ELF-1 (cell line): Measurements from ENCODE around the gene SMURF2.
A peak's percentile ranks its signal among the peaks of the same experiment; 100 is the strongest.
"Not testable (repeated sequence)": the region's sequence is repeated elsewhere in the genome, so short reads cannot be mapped to it uniquely, and the experiment has no call there.

Source experiments
- DNase-seq: peaks from one replicate; pipeline ENCODE4 v3.0.0-alpha.2; 2016; ENCODE audit warnings: low read depth, low spot score

SMURF2 gene

DNA sequence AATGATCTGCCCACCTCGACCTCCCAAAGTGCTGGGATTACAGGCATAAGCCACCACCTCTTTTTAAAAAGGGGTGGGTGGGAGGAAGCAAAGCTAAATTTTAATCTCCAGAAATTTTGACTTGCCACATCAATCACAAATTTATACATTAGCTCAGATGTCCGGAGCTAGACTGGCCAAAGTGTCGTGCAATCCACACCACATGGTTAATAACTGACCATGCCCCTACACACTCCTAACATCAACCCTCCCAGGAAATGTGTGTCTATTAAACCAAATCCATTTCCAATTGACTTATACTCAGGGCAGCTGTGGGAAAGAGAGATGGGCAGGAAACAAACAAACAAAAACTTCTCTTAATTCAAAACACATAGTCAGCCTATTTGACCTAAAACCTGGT, 29.9 kb downstream of the SMURF2 start:
- DNase-seq: no peak

DNA sequence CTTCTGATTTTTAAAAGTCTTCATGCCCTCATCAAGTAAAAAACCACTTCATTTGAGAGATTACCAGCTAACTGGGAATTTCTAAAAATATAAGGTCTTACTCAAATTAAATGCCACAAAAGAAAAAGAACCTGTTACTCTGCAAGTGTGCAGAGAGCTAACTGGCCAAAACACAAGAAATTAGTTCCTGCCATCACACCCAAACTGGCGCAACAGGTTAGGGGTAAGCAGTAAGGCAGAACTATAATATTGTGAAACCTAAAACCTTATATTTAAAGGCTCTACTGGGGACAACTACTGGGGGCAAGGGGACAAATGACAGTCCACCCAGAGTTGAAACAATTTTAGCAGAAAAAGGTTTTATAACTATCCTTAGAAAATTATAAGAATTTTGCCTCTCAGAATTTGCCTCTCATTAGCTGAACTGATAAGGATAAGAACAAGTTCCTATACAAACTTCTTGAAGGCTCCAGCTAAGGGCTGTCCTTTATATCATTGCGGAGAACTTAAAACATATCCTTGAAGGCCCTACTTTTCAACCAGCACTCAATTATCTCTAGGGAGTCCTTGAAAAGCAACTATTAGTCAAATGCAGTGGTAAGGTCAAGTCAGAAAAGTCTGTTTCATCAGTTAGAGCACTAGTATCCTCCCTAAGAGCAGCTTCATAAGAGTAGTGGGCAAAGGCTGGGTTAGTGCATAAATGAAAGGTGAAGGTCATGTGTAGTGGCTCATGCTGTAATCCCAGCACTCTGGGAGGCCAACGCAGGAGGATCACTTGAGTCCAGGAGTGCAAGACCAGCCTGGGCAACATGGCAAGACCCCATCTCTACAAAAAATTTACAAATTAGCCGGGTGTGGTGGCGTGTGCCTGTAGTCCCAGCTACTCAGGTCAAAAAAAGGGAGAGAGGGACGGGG, 31.5 kb downstream of the SMURF2 start:
- DNase-seq: no peak

DNA sequence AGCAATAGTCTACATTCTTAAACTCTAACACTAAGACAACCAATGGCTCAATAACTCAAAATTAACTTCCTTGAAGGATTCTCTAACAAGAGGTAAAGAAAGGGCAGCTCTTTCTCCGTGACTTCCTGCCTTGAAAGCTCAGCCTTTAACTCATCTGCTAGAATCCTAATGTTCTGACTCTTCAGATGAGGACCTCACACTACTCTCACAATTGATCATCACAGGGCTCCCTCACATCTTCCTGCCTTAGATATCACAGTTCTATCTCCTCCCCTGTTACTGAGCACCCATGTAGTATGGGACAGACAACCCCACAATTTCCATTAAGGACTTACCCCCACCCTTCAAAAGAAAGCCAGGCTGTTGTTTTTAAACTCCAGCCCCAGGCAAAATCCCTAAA, 33.5 kb downstream of the SMURF2 start:
- no peak for DNase-seq

GRCh38 chr17:64627797-64628196, 34.3 kb downstream of the SMURF2 start:
- DNase-seq: no peak

DNA sequence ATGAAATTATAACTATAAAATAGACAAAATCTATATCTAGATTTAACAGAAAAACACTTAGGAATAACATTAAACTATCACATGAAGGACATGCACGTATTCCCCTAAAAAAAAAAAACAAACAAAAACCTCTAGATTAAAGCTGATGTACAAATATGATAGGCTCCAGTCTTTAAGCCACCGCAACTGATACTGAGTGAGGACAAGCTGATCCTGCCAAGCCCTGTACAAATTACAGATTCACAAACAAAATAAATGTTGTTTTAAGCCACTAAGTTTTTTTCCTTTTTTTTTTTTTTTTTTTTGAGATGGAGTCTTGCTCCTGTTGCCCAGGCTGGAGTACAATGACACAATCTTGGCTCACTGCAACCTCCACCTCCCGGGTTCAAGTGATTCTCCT, 35.3 kb downstream of the SMURF2 start:
- no peak for DNase-seq

DNA sequence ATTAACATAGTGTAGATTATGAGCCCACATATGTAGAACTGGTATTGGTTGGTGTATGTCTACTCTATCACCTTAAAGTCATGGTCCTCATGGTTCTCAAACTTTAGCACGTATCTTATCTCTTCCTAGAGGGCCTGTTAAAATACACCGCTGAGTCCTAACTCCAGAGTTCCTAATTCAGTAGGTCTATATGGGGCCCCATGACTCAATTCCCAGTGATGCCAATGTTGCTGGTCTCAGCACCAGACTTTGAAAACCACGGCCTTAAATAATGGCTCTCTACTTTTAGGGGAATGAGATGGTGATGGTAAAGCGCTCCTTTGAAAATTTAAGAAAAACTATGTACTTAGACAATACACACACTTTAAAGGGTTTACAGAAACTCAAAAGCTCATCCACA, 36.6 kb downstream of the SMURF2 start:
- DNase-seq: no peak

GRCh38 chr17:64622931-64623654, 39.0 kb downstream of the SMURF2 start:
- no peak for DNase-seq

DNA sequence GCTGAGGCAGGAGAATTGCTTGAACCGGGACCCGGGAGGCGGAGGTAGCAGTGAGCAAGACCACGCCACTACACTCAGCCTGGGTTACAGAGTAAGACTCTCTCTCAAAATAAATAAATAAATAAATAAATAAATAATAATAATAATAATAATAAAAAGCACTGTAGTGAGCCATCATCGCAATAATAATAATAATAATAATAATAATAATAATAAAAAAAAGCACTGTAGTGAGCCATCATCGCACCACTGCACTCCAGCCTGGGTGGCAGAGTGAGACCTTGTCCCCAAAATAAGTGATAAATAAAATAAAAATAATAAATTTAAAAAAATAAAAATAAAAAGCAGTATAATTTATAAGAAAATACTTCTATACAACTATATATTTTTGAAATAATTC, 40.3 kb downstream of the SMURF2 start:
- DNase-seq: no peak

DNA sequence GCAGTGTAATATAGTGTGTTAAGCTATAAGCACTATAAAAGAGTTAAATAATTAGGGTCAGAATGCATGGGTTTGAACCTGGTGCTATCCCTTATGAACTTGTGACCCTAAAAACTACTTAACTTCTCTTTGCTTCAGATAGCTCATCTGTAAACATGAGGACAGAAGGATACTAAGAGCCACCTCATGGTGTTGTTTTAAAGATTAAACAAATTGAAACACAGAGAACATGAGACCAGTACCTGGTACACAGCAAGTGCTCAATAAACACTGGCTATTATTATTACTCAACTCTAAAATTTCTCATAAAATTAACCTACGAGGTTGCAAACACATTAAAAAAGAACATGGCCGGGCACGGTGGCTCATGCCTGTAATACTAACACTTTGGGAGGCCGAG, 43.3 kb downstream of the SMURF2 start:
- DNase-seq: no peak

GRCh38 chr17:64617125-64617780, 44.9 kb downstream of the SMURF2 start:
- DNase-seq: no peak

GRCh38 chr17:64615028-64615677, 47.0 kb downstream of the SMURF2 start:
- DNase-seq: no peak

GRCh38 chr17:64614266-64615027, 47.7 kb downstream of the SMURF2 start:
- no peak for DNase-seq

DNA sequence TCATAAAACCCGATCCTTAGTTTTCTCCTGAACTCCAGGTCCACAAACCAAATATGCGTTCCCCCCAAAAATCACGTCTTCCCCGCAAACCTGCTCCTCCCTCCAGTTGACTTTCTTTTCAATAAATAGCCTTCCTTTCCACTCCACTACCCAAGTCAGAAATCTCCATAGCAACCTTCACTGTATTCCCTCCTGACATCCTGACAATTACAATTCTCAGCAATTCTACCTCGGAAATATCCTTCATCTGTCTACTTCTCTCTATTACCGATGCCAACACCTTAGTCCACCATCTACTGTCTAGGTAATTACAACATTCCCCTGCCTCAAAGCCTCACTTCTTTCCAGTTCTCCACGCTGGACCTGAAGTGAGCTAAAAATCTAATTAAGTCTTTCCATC, 50.7 kb downstream of the SMURF2 start:
- no peak for DNase-seq

- DNase-seq: not testable (repeated sequence)
Observed at GRCh38 chr17:64610244-64610643, 51.9 kb downstream of the SMURF2 start.

DNA sequence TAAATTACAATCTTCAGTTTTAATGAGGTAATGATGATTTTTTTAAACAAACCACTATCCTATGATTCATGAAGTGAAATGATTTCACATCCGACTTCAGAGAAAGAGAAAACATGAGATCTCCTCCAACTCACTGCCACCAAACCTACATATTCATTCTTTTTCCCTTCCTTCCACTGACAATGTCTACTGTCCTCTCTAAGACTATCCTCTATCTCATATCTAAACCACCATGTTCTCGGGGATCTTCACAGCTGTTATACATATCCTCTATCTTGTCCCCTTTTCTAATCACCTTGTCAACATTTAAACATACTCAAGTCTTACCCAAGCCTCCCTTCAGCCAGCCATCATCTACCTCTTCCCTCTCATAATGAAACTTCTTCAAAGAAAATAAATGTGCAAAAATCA, 53.5 kb downstream of the SMURF2 start:
- no peak for DNase-seq

GRCh38 chr17:64607862-64608565, 54.1 kb downstream of the SMURF2 start:
- no peak for DNase-seq

DNA sequence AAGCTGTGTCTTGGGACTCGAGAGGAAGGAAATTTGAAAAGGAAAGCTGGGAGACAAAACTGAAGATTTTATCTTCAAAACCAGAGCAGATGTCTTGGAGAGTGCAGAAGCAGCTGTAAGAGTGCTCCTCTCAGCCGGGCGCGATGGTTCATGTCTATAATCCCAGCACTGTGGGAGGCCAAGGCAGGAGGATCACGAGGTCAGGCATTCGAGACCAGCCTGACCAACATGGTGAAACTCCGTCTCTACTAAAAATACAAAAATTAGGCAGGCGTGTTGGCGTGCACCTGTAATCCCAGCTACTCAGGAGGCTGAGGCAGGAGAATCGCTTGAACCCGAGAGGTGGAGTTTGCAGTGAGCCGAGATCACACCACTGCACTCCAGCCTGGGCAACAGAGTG, 57.6 kb downstream of the SMURF2 start:
- not testable (repeated sequence) for DNase-seq

GRCh38 chr17:64603987-64604386, 58.1 kb downstream of the SMURF2 start:
- no peak for DNase-seq

GRCh38 chr17:64599827-64600226, 62.3 kb downstream of the SMURF2 start:
- DNase-seq: no peak

DNA sequence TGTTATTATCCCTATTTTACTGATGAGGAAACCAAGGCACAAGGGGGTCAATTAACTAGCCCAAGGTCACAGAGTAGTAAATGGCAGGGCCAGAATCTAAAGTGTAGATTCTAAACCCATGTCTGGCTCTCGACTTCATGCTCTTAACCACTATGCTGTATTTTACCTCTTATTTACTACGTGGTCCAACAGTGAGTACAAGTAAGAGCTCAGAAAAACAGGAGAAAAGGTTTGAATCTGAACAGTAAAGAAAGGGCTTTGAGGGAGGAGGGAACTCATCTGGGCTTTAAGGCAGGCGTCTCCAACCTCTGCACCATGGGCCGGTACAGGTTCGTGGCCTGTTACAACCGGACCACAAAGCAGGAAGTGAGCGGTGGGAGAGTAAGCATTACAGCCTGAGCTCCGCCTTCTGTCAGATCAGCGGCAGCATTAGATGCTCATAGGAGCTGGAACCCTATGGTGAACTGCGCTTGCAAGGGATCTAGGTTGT, 62.9 kb downstream of the SMURF2 start:
- DNase-seq: peak; percentile 13
